Erythroblast (primary cell): ENCODE measurements around the gene ELAC1.
"Not testable (repeated sequence)": the region's sequence is repeated elsewhere in the genome, so short reads cannot be mapped to it uniquely, and the experiment has no call there.

Experiments used
- DNase-seq, 2 experiments: peaks; one replicate each; lab custom pipeline; 2025; lab: John Stamatoyannopoulos, UW
- GATA1 ChIP-seq: IDR thresholded peaks from 2 replicates; pipeline ENCODE4 v1.6.1; 2011; ENCODE audit warnings: low read depth, mild to moderate bottlenecking, control low read depth, low read length, moderate library complexity
- POLR2A ChIP-seq: IDR thresholded peaks from 2 replicates; pipeline ENCODE4 v1.6.1; 2011; ENCODE audit warnings: mild to moderate bottlenecking, low read length

Gene ELAC1, protein sequence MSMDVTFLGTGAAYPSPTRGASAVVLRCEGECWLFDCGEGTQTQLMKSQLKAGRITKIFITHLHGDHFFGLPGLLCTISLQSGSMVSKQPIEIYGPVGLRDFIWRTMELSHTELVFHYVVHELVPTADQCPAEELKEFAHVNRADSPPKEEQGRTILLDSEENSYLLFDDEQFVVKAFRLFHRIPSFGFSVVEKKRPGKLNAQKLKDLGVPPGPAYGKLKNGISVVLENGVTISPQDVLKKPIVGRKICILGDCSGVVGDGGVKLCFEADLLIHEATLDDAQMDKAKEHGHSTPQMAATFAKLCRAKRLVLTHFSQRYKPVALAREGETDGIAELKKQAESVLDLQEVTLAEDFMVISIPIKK

GRCh38 chr18:50967714-50968661, at the start of gene ELAC1:
ELAC1 (plus strand) TSS chr18:50968040; CDS start chr18:50974405, 6,365 bp downstream.
- TF ChIP-seq POLR2A (peak; percentile 91), GATA1 (no peak)
- peak; percentile 92 to 94 for DNase-seq

DNA sequence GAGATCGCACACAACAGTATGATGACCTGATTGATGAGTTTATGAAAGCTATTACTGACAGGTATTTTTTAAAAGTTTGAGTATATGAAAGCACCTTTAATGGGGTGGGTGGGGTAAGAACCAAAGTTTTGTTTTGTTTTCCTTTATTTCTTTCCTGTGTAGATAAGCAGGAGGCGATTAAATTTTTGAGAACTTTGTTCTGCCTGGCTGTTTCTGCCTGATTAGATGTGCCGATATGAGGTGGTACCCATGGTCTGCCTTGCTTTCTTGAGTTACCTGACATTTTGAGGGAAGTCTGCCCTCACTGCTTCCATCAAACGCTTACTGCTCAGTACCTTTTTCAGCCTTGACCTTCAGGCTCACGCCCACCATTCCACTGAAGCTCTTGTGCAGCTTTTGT, 49.7 kb upstream of the ELAC1 start:
- TF ChIP-seq GATA1 = no peak
- no peak for TF ChIP-seq POLR2A
- DNase-seq = peak in 1 of 2 experiments; percentile 10

DNA sequence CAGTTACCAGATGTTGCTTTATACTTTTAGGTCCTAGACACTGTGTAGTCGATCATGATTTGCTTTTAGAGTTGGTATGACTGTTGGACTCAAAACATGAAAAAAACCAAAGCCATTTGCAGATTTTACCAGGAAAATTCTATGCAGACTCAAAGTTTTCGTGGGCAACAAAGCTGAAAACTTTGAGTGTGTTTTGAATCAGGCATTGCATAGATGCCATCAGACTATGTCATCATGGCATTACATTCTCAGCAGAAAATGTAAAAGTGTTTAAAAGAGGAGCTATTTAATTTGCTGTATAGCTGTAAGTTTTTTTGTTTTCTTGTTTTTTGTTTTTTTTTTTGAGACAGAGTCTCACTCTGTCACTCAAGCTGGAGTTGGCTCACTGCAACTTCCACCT, 43.5 kb upstream of the ELAC1 start:
- DNase-seq = no peak
- TF ChIP-seq POLR2A (no peak), GATA1 (no peak)

DNA sequence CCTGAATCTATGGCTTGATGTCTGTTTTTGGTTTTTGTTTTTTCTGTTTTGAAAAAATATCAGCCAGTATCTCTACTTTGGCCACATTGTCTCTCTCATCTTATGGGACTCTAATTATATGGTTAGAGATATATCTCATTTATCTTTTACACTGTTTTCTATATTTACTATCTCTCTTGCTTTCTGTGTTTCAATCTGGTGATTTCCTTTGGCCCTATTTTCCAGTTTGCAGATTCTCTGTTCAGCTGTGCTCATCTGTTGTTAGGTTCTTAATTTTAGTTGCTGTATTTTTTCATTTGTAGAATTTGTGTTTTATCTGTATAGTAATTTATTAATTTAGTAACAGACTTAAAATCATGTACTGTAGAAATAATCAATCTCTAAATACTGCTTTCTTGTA, 41.3 kb upstream of the ELAC1 start:
- DNase-seq = no peak
- TF ChIP-seq POLR2A = no peak
- TF ChIP-seq GATA1 = no peak

DNA sequence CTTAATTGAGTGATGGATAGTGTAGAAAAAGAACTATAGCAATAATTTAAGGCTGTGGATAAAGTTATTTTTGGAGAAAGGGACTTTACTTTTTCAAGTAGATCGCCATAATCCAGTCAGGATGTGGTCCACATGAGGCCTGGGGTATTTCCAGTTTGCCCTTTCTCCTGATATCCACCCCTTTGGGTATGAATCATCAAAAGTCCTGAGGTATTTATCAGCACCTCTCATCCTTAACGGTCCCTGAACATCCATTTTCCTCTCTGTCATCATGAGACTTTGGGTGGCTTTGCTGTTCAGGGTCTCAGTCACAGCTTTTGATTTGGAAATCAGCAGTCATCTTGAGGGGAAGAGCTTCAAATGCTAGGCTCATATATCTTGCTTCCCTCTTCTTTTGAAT, 39.3 kb upstream of the ELAC1 start:
- peak in 1 of 2 experiments; percentile 41 for DNase-seq
- TF ChIP-seq POLR2A = no peak
- no peak for TF ChIP-seq GATA1

DNA sequence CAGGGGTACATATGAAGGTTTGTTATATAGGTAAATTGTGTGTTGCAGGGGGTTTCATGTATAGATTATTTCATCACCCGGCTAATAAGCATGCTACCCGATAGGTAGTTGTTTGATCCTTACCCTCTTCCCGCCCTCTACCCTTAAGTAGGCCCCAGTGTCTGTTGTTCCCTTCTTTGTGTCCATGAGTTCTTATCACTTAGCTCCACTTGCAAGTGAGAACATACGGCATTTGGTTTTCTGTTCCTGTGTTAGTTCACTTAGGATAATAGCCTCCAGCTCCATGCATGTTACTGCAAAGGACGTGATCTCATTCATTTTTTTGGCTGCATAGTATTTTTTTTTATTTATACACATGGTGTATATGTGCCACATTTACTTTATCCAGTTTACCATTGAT, 34.2 kb upstream of the ELAC1 start:
- peak; percentile 19 to 38 for DNase-seq
- TF ChIP-seq GATA1 (no peak), POLR2A (no peak)

DNA sequence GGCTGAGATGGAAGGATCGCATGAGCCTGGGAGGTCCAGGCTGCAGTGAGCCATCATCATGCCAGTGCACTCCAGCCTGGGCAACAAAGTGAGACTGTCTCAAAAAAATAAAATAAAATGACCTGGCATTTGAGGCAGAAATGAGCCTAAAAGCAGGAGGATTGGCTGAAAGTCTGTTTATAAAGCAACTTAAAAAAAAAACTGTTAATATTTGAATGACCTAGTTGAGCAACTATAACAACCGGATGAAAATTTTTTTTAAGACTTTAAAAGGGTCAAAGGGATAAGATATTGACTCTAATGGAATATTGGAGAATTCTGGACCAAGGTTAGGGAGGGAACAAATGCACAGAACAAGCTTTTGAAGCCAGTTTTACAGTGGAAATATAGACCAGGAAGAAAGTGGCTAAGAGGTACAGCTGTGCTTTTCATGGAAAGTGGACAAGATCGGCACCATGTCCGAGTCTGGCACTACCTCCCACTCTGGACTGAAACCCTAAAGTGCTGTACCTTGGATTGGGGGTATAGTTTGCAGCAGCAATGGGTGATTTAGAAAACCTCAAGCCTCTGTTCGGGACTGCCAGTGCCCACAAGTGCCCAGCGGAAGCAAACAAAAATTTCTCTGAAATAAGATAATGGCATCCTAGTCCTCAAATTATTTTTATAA, 33.2 kb upstream of the ELAC1 start:
- TF ChIP-seq POLR2A (no peak), GATA1 (no peak)
- DNase-seq = no peak

DNA sequence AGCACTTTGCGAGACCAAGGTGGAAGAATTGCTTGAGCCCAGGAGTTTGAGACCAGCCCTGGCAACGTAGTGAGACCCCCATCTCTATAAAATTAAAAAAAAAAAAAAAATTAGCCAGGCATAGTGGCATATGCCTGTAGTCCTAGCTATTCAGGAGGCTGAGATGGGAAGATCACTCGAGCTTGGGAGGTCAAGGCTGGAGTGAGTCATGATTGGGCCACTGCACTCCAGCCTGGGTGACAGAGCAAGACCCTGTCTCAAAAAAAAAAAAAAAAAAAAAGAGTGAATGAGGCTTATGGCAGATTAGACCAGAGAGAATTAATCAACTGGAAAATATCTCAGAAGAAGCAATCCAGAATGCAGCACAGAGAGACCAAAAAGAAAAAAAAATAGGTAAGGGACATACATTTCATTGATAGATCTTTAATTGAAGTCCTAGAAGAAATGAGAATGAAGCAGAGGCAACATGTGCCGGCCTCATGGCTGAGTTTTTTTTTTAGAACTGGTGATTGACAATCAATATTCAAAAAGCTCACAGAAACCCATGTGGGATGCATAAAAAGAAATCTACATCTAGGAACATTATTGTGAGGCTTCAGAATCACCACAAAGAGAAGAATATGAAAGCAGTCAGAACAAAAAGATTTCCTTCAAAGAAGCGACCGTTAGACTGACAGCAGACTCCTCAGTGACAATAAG, 32.2 kb upstream of the ELAC1 start:
- TF ChIP-seq POLR2A = no peak
- no peak for TF ChIP-seq GATA1
- no peak for DNase-seq

GRCh38 chr18:50937183-50937582, 30.7 kb upstream of the ELAC1 start:
- DNase-seq = no peak
- TF ChIP-seq POLR2A (no peak), GATA1 (no peak)

GRCh38 chr18:50938912-50939311, 28.9 kb upstream of the ELAC1 start:
- no peak for TF ChIP-seq POLR2A
- no peak for TF ChIP-seq GATA1
- no peak for DNase-seq

DNA sequence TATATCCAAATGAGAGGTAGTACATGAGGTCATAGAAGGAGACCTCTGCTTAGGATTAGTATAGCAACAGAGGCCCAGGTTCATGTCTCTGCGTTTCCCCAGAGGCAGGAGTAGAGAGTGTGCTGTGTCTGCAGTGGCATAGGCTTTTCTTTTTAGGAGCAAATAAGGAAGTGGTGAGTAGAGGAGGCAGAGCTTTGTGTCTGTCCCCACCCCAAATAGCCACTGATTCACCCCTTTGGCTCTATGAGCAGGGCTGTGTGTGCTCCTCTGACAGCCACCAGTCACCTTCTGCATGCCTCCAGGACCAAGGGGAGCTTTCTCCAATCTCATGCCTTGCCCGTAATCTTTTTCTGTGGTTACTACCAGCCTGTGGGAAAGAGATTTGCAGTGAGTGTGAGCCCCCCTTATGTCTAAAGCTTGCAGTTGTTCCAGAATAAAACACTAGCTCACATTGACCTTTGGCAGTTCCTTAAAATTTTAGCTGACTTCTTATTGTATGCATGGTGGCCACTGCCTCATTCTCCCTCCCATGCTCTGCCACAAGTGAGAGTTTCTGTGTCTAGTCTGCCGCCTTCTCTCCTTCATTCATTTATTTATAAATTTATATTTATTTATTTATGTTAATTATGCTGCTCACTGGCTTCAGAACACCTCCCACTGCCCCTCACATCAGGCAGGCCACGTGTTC, 23.5 kb upstream of the ELAC1 start:
- no peak for TF ChIP-seq POLR2A
- TF ChIP-seq GATA1 = no peak
- DNase-seq = no peak

DNA sequence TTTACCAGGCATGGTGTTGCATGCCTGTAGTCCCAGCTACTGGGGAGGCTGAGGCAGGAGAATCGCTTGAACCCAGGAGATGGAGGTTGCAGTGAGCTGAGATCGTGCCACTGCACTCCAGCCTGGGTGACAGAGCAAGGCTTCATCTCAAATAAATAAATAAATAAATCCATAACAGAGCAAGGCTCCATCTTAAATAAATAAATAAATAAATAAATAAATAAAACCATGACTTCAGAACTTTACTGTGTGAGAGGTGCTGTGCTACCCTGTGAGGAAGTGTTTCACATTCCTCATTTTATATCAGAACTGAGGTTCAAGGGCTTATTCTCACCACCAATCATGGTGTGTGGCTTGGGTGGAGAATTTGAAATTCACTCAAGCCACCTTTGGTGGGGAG, 21.9 kb upstream of the ELAC1 start:
- not testable (repeated sequence) for DNase-seq

- peak in 1 of 2 experiments; percentile 23 for DNase-seq
- TF ChIP-seq GATA1 = no peak
- no peak for TF ChIP-seq POLR2A
Observed at GRCh38 chr18:50947899-50948298, 19.9 kb upstream of the ELAC1 start.

DNA sequence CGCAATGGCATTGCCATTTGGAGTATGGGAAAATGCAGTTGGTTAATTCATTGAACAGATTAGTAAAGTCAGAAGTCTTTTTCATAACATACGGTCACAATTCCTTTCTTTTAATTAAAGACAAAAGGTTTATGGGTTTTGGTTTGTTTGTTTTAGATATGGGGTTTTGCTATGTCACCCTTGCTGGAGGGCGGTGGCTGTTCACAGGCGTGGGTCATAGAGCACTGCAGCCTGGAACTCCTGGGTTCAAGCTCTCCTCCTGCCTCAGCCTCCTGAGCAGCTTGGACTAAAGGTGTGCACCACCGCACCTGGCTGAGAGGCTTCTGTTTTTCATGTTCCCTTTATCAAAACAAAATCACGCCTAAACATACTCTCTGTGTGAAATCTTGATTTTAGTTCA, 18.7 kb upstream of the ELAC1 start:
- peak in 1 of 2 experiments; percentile 13 for DNase-seq
- TF ChIP-seq POLR2A (no peak), GATA1 (no peak)
